ENCODE data around the gene WDR27. TPM values are rescaled to one million over a fixed set of nuclear protein-coding genes. Genes with fewer than 3 reads are reported as not detected.

Gene WDR27
- total RNA-seq, 4 donors from 2014 or later, result 12.4 to 38.7 (median 27.6) TPM

DNA sequence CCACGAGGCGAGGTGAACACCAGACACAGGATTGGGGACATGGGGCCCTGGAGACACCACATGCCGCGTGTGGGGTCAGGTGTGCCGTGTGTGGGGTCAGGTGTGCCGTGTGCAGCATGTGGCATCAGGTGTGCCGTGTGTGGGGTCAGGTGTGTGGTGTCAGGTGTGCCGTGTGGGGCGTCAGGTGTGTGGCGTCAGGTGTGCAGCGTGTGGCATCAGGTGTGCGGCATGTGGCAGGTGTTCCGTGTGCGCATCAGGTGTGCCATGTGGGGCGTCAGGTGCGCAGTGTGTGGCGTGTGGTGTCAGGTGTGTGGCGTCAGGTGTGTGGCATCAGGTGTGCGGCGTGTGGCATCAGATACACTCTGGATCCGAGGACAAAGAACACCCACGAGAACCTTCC is 77.9 kb downstream of the WDR27 start:
- TF ChIP-seq, protein P1, sequence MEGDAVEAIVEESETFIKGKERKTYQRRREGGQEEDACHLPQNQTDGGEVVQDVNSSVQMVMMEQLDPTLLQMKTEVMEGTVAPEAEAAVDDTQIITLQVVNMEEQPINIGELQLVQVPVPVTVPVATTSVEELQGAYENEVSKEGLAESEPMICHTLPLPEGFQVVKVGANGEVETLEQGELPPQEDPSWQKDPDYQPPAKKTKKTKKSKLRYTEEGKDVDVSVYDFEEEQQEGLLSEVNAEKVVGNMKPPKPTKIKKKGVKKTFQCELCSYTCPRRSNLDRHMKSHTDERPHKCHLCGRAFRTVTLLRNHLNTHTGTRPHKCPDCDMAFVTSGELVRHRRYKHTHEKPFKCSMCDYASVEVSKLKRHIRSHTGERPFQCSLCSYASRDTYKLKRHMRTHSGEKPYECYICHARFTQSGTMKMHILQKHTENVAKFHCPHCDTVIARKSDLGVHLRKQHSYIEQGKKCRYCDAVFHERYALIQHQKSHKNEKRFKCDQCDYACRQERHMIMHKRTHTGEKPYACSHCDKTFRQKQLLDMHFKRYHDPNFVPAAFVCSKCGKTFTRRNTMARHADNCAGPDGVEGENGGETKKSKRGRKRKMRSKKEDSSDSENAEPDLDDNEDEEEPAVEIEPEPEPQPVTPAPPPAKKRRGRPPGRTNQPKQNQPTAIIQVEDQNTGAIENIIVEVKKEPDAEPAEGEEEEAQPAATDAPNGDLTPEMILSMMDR (IDR thresholded peaks at IDR 0.05), result no peak
- no peak for TF ChIP-seq POLR2A (IDR thresholded peaks at IDR 0.05)
- Histone ChIP-seq H3K4me1 (peaks cover 13 to 44% (median 14%) of the 10 kb centered on the region in 3 donors), H3K4me3 (no peak overlapping the region), H3K9me3 (no peaks in the 10 kb centered on the region), H3K27me3 (no peaks in the 10 kb centered on the region), H3K36me3 (peaks cover 0 to 49% (median 6%) of the 10 kb centered on the region in 3 donors), H3K27ac (no peak overlapping the region)
- 95 to 96% methylated on average over 21 to 22 of the region's 22 CpGs for whole genome bisulfite sequencing, 2 donors
- DNase-seq, result no peak
- intact Hi-C loops (cut with DNase I), result no loop called here

GRCh38 chr6:169623343-169623742 is 78.5 kb downstream of the WDR27 start:
- 87 to 97% methylated on average over 5 to 7 of the region's 7 CpGs for whole genome bisulfite sequencing, 2 donors
- intact Hi-C loops (cut with DNase I), result no loop called here
- no peak for DNase-seq
- Histone ChIP-seq H3K9me3 (no peaks in the 10 kb centered on the region), H3K36me3 (peaks cover 0 to 49% (median 6%) of the 10 kb centered on the region in 3 donors), H3K4me1 (peaks cover 15 to 49% (median 16%) of the 10 kb centered on the region in 3 donors), H3K4me3 (no peak overlapping the region), H3K27me3 (no peaks in the 10 kb centered on the region), H3K27ac (peak overlapping the region in 3 of 4 donors; percentile 22 to 75 (median 71))
- TF ChIP-seq, protein P1 (IDR thresholded peaks at IDR 0.05), result no peak
- no peak for TF ChIP-seq POLR2A (IDR thresholded peaks at IDR 0.05)

- H3K27ac ChIP-seq, result peak overlapping the region; percentile 22 to 75 (median 50)
- 29 to 65% methylated on average over 6 of the region's 6 CpGs for WGBS, 2 donors
- H3K36me3 ChIP-seq, result peaks cover 0 to 41% (median 6%) of the 10 kb centered on the region in 3 donors
- TF ChIP-seq, protein P1 (IDR thresholded peaks at IDR 0.05), result no peak
- no peak for TF ChIP-seq POLR2A (IDR thresholded peaks at IDR 0.05)
- intact Hi-C loops (cut with DNase I), result no loop called here
- H3K9me3 ChIP-seq, result no peaks in the 10 kb centered on the region
- H3K27me3 ChIP-seq, result no peaks in the 10 kb centered on the region
- H3K4me3 ChIP-seq, result no peak overlapping the region
- DNase-seq, result no peak
- peaks cover 15 to 49% (median 16%) of the 10 kb centered on the region in 3 donors for H3K4me1 ChIP-seq
Observed at GRCh38 chr6:169622618-169623017, 79.2 kb downstream of the WDR27 start.

- Histone ChIP-seq H3K27me3 (no peaks in the 10 kb centered on the region), H3K36me3 (peaks cover 0 to 29% (median 3%) of the 10 kb centered on the region in 3 donors), H3K27ac (no peak overlapping the region), H3K9me3 (no peaks in the 10 kb centered on the region), H3K4me3 (no peak overlapping the region), H3K4me1 (peaks cover 15 to 49% (median 16%) of the 10 kb centered on the region in 3 donors)
- TF ChIP-seq, protein P1 (IDR thresholded peaks at IDR 0.05), result no peak
- TF ChIP-seq POLR2A (IDR thresholded peaks at IDR 0.05), result no peak
- 81% methylated on average over 13 of the region's 13 CpGs for WGBS, 2 donors
- no peak for DNase-seq
- intact Hi-C loops (cut with DNase I), result no loop called here
Observed at GRCh38 chr6:169621311-169621710, 80.5 kb downstream of the WDR27 start.

- intact Hi-C loops (cut with DNase I), result no loop called here
- peaks cover 15 to 49% (median 16%) of the 10 kb centered on the region in 3 donors for H3K4me1 ChIP-seq
- H3K36me3 ChIP-seq, result peaks cover 0 to 21% (median 0%) of the 10 kb centered on the region in 3 donors
- no peak for DNase-seq
- TF ChIP-seq, protein P1 (IDR thresholded peaks at IDR 0.05), result no peak
- no peak for TF ChIP-seq POLR2A (IDR thresholded peaks at IDR 0.05)
- WGBS, 2 donors, result 71% methylated on average over 10 of the region's 10 CpGs
- no peaks in the 10 kb centered on the region for H3K27me3 ChIP-seq
- H3K4me3 ChIP-seq, result no peak overlapping the region
- H3K9me3 ChIP-seq, result no peaks in the 10 kb centered on the region
- peak overlapping the region; percentile 60 to 87 (median 78) for H3K27ac ChIP-seq
Observed at GRCh38 chr6:169620171-169621130, 81.4 kb downstream of the WDR27 start.

Data from esophagus squamous epithelium (tissue), 5 donors.